DOHH2 (cell line): ENCODE data around the gene KIF21B.

Source experiments
- H3F3A ChIP-seq: fragments of 200-600 bp; sonication (generic), shearing (Covaris generic); 2 replicates; pipeline ENCODE4 v1.6.0; 2016; ENCODE audit warnings: antibody characterized with exemption, mild to moderate bottlenecking; ENCODE audit not compliant: control insufficient read depth, insufficient read depth
- H3K27ac ChIP-seq: fragments of 200-600 bp; sonication (generic); 2 replicates; pipeline ENCODE4 v1.5.1; 2014; ENCODE audit warnings: low read depth, mild to moderate bottlenecking, low read length, moderate library complexity
- H3K27me3 ChIP-seq: fragments of 200-600 bp; sonication (generic); 2 replicates; pipeline ENCODE4 v1.6.1; 2014; ENCODE audit warnings: mild to moderate bottlenecking, low read length, mixed read lengths; ENCODE audit not compliant: control insufficient read depth
- H3K36me3 ChIP-seq: fragments of 200-600 bp; sonication (generic); 2 replicates; pipeline ENCODE4 v1.6.1; 2014; ENCODE audit warnings: mild to moderate bottlenecking, low read length, moderate library complexity, mixed read lengths; ENCODE audit not compliant: control insufficient read depth
- H3K4me1 ChIP-seq: fragments of 200-600 bp; sonication (generic); 2 replicates; pipeline ENCODE4 v1.6.1; 2014; ENCODE audit warnings: mild to moderate bottlenecking, low read length, mixed read lengths; ENCODE audit not compliant: control insufficient read depth
- H3K4me2 ChIP-seq: fragments of 200-600 bp; sonication (generic); 2 replicates; pipeline ENCODE4 v1.6.0; 2014; ENCODE audit warnings: mild to moderate bottlenecking, low read length, moderate library complexity
- H3K4me3 ChIP-seq: fragments of 200-600 bp; sonication (generic); 2 replicates; pipeline ENCODE4 v1.5.1; 2014; ENCODE audit warnings: mild to moderate bottlenecking, low read length, mixed read lengths
- H3K79me2 ChIP-seq: fragments of 200-600 bp; sonication (generic); 2 replicates; pipeline ENCODE4 v1.6.1; 2014; ENCODE audit warnings: mild to moderate bottlenecking, low read length, mixed read lengths; ENCODE audit not compliant: control insufficient read depth
- H3K9me2 ChIP-seq: fragments of 200-600 bp; sonication (generic); replicated peaks from 2 replicates; pipeline ENCODE4 v1.6.1; 2014; ENCODE audit warnings: mild to moderate bottlenecking, low read length, mixed read lengths; ENCODE audit not compliant: control insufficient read depth
- H3K9me3 ChIP-seq: fragments of 200-600 bp; sonication (generic); 2 replicates; pipeline ENCODE4 v1.6.1; 2014; ENCODE audit warnings: antibody characterized with exemption, low read length, mixed read lengths; ENCODE audit not compliant: control insufficient read depth, insufficient read depth
- H4K20me1 ChIP-seq: fragments of 200-600 bp; sonication (generic); 2 replicates; pipeline ENCODE4 v1.6.0; 2014; ENCODE audit warnings: low read depth, mild to moderate bottlenecking, antibody characterized with exemption, low read length, moderate library complexity; ENCODE audit not compliant: control insufficient read depth, insufficient read depth
- EZH2phosphoT487 ChIP-seq: fragments of 200-600 bp; sonication (generic); IDR thresholded peaks from 2 replicates; pipeline ENCODE4 v1.6.1; 2017; ENCODE audit warnings: borderline replicate concordance, mild to moderate bottlenecking, antibody characterized with exemption, low read length, moderate library complexity, mixed read lengths
- TF ChIP-seq, protein P1 (sequence below): fragments of 200-600 bp; sonication (generic); IDR thresholded peaks from one replicate; pipeline ENCODE4 v1.5.1; 2014; ENCODE audit warnings: antibody characterized with exemption, mild to moderate bottlenecking, low read depth, low read length; ENCODE audit not compliant: poor library complexity, severe bottlenecking

Gene KIF21B

DNA sequence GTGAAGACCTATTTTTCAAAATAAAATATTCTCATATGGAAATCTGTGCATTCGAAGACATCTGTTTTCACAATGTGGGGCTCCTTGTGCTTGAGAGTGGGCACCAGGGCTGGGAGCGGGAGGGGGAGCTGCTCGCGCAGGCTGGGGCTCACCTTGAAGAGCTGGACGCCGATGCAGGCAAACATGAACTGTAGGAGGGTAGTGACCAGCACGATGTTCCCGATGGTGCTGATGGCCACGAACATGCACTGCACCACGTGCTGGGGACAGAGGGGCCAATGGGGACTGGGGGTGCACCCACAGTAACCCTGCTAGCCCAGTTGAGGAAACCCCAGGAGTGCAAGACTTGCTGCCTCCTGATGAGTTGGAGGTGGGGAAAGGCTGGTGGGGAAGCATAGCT is 42.2 kb upstream of the KIF21B start:
- no peak overlapping the region for H3K4me2 ChIP-seq
- no peaks in the 10 kb centered on the region for H3K9me3 ChIP-seq
- H3K4me3 ChIP-seq = no peak overlapping the region
- H3K27me3 ChIP-seq = peaks cover 4% of the 10 kb centered on the region
- H3K4me1 ChIP-seq = no peaks in the 10 kb centered on the region
- no peaks in the 10 kb centered on the region for H3F3A ChIP-seq
- H3K36me3 ChIP-seq = no peaks in the 10 kb centered on the region
- H3K9me2 ChIP-seq = no peaks in the 10 kb centered on the region
- H3K79me2 ChIP-seq = no peaks in the 10 kb centered on the region
- H4K20me1 ChIP-seq = no peaks in the 10 kb centered on the region
- no peak overlapping the region for H3K27ac ChIP-seq
- TF ChIP-seq, protein P1, sequence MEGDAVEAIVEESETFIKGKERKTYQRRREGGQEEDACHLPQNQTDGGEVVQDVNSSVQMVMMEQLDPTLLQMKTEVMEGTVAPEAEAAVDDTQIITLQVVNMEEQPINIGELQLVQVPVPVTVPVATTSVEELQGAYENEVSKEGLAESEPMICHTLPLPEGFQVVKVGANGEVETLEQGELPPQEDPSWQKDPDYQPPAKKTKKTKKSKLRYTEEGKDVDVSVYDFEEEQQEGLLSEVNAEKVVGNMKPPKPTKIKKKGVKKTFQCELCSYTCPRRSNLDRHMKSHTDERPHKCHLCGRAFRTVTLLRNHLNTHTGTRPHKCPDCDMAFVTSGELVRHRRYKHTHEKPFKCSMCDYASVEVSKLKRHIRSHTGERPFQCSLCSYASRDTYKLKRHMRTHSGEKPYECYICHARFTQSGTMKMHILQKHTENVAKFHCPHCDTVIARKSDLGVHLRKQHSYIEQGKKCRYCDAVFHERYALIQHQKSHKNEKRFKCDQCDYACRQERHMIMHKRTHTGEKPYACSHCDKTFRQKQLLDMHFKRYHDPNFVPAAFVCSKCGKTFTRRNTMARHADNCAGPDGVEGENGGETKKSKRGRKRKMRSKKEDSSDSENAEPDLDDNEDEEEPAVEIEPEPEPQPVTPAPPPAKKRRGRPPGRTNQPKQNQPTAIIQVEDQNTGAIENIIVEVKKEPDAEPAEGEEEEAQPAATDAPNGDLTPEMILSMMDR = no peak
- no peak for TF ChIP-seq EZH2phosphoT487

DNA sequence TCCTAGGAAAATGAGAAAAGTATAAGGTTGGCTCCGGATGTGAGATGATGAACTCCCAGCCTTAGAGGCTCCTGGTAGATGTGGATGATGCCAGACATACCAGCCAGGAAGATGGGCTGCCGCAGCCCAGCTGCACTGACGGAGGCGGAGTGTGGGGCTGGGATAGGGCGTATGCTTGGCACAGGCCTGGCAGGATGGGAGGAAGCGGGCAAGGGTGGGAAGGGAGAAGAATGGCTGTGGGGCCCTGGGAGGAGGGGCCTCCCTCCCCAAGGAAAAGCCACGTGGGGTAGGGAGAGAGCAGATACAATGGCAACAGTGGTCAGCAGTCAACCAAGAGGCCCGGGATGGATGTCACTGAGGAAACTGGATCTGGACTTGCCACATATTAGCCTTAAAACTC is 41.3 kb upstream of the KIF21B start:
- no peaks in the 10 kb centered on the region for H3K9me3 ChIP-seq
- H3K9me2 ChIP-seq = no peaks in the 10 kb centered on the region
- no peak overlapping the region for H3K4me3 ChIP-seq
- 0 out of 2 replicates have a peak, but pooled peaks cover 3% of the 10 kb centered on the region for H3K4me1 ChIP-seq
- no peaks in the 10 kb centered on the region for H3K36me3 ChIP-seq
- TF ChIP-seq, protein P1 = no peak
- TF ChIP-seq EZH2phosphoT487 = no peak
- H3K79me2 ChIP-seq = no peaks in the 10 kb centered on the region
- H3K27ac ChIP-seq = no peak overlapping the region
- H3K27me3 ChIP-seq = peaks cover 8% of the 10 kb centered on the region
- no peaks in the 10 kb centered on the region for H4K20me1 ChIP-seq
- no peak overlapping the region for H3K4me2 ChIP-seq
- no peaks in the 10 kb centered on the region for H3F3A ChIP-seq

DNA sequence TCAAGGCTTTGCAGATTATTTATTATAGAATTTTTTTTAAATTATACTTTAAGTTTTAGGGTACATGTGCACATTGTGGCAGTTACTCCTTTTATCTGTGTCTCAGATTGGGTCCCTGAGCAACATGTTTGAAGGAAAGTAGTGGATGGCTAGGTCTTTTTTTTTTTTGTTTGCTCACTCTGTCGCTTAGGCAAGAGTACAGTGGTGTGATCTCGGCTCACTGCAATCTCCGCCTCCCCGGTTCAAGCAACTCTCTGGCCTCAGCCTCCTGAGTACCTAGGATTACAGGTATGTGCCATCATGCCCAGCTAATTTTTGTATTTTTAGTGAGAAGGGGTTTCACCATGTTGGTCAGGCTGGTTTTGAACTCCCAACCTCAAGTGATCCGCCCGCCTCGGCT is 39.6 kb upstream of the KIF21B start:
- H3K4me1 ChIP-seq = 0 out of 2 replicates have a peak, but pooled peaks cover 3% of the 10 kb centered on the region
- no peaks in the 10 kb centered on the region for H3F3A ChIP-seq
- H3K4me2 ChIP-seq = no peak overlapping the region

More for the DNA sequence above, 39.6 kb upstream of the KIF21B start:
- Histone ChIP-seq H3K27ac (no peak overlapping the region), H3K79me2 (no peaks in the 10 kb centered on the region), H4K20me1 (no peaks in the 10 kb centered on the region), H3K4me3 (no peak overlapping the region), H3K36me3 (no peaks in the 10 kb centered on the region), H3K9me2 (no peaks in the 10 kb centered on the region), H3K27me3 (peaks cover 18% of the 10 kb centered on the region), H3K9me3 (no peaks in the 10 kb centered on the region)
- TF ChIP-seq, protein P1 = no peak
- TF ChIP-seq EZH2phosphoT487 = no peak
